ENCODE measurements around the gene FBXO15. TPM values are rescaled to one million over a fixed set of nuclear protein-coding genes. Genes with fewer than 3 reads are reported as not detected.

Gene FBXO15
- total RNA-seq, 4 donors from 2014 or later = not detected

- in situ Hi-C loops (cut with MboI; ENCODE audit: low sequenced_read_pairs in 4 of 4) = loop anchor here in 3 of 4 donors (5.0 to 10.0 kb wide), 4 partner anchors 152 to 365 kb away; partner anchors contain the start of gene CNDP2 (in 1 of the 3)
- H3K4me1 ChIP-seq = no peaks in the 10 kb centered on the region
- H3K36me3 ChIP-seq = no peaks in the 10 kb centered on the region
- H3K4me3 ChIP-seq = no peak overlapping the region
- no peaks in the 10 kb centered on the region for H3K9me3 ChIP-seq
- intact Hi-C loops (cut with DNase I; ENCODE audit: low total_unique reads) = no loop called here
- H3K27me3 ChIP-seq = peaks cover 0 to 12% (median 0%) of the 10 kb centered on the region in 3 donors
- TF ChIP-seq CTCF (IDR thresholded peaks at IDR 0.05 in 4 of 5, conservative IDR thresholded peaks at IDR 0.05 in 1 of 5) = no peak
- TF ChIP-seq POLR2A (IDR thresholded peaks at IDR 0.05) = no peak
- no peak for DNase-seq
- H3K27ac ChIP-seq = no peak overlapping the region
- no peak for ATAC-seq
Observed at GRCh38 chr18:74190086-74190485, 42.5 kb upstream of the FBXO15 start.

GRCh38 chr18:74186661-74187060 lies 39.0 kb upstream of the FBXO15 start:
- ATAC-seq (no peak), DNase-seq (no peak)
- in situ Hi-C loops (cut with MboI; ENCODE audit: low sequenced_read_pairs in 4 of 4) (loop anchor here in 1 of 4 donors (10.0 kb wide), 1 partner anchor 368 kb away; no protein-coding TSS in a partner anchor), intact Hi-C loops (cut with DNase I; ENCODE audit: low total_unique reads) (no loop called here)
- Histone ChIP-seq H3K4me3 (no peak overlapping the region), H3K4me1 (no peaks in the 10 kb centered on the region), H3K36me3 (no peaks in the 10 kb centered on the region), H3K9me3 (no peaks in the 10 kb centered on the region), H3K27me3 (peaks cover 7 to 19% (median 13%) of the 10 kb centered on the region in 3 donors), H3K27ac (no peak overlapping the region)
- no peak for TF ChIP-seq POLR2A (IDR thresholded peaks at IDR 0.05)
- TF ChIP-seq CTCF (IDR thresholded peaks at IDR 0.05 in 4 of 5, conservative IDR thresholded peaks at IDR 0.05 in 1 of 5) = no peak

GRCh38 chr18:74185860-74186259 lies 38.2 kb upstream of the FBXO15 start:
- in situ Hi-C loops (cut with MboI; ENCODE audit: low sequenced_read_pairs in 4 of 4) = loop anchor here in 1 of 4 donors (10.0 kb wide), 1 partner anchor 369 kb away; no protein-coding TSS in a partner anchor
- H3K36me3 ChIP-seq = no peaks in the 10 kb centered on the region
- no peak overlapping the region for H3K4me3 ChIP-seq
- DNase-seq (no peak), ATAC-seq (no peak)
- H3K9me3 ChIP-seq = no peaks in the 10 kb centered on the region
- intact Hi-C loops (cut with DNase I; ENCODE audit: low total_unique reads) = no loop called here
- TF ChIP-seq CTCF (IDR thresholded peaks at IDR 0.05 in 4 of 5, conservative IDR thresholded peaks at IDR 0.05 in 1 of 5) (no peak), POLR2A (IDR thresholded peaks at IDR 0.05) (no peak)
- H3K27ac ChIP-seq = no peak overlapping the region
- H3K4me1 ChIP-seq = no peaks in the 10 kb centered on the region
- peaks cover 7 to 13% (median 11%) of the 10 kb centered on the region in 3 donors for H3K27me3 ChIP-seq

GRCh38 chr18:74184875-74185274 lies 37.2 kb upstream of the FBXO15 start:
- Histone ChIP-seq H3K4me1 (no peaks in the 10 kb centered on the region), H3K36me3 (no peaks in the 10 kb centered on the region), H3K4me3 (no peak overlapping the region), H3K27ac (no peak overlapping the region), H3K9me3 (no peaks in the 10 kb centered on the region), H3K27me3 (peaks cover 7 to 13% (median 11%) of the 10 kb centered on the region in 3 donors)
- in situ Hi-C loops (cut with MboI; ENCODE audit: low sequenced_read_pairs in 4 of 4) = loop anchor here in 1 of 4 donors (10.0 kb wide), 1 partner anchor 370 kb away; no protein-coding TSS in a partner anchor
- DNase-seq = no peak
- no peak for TF ChIP-seq CTCF (IDR thresholded peaks at IDR 0.05 in 4 of 5, conservative IDR thresholded peaks at IDR 0.05 in 1 of 5)
- TF ChIP-seq POLR2A (IDR thresholded peaks at IDR 0.05) = no peak
- intact Hi-C loops (cut with DNase I; ENCODE audit: low total_unique reads) = no loop called here
- no peak for ATAC-seq

GRCh38 chr18:74183130-74183529 lies 35.5 kb upstream of the FBXO15 start:
- in situ Hi-C loops (cut with MboI; ENCODE audit: low sequenced_read_pairs in 4 of 4) = loop anchor here in 1 of 4 donors (10.0 kb wide), 1 partner anchor 372 kb away; no protein-coding TSS in a partner anchor

More at GRCh38 chr18:74183130-74183529, 35.5 kb upstream of the FBXO15 start:
- no peaks in the 10 kb centered on the region for H3K36me3 ChIP-seq
- DNase-seq (no peak), ATAC-seq (no peak)
- no peaks in the 10 kb centered on the region for H3K9me3 ChIP-seq
- TF ChIP-seq POLR2A (IDR thresholded peaks at IDR 0.05) (no peak), CTCF (IDR thresholded peaks at IDR 0.05 in 4 of 5, conservative IDR thresholded peaks at IDR 0.05 in 1 of 5) (no peak)
- peaks cover 7 to 13% (median 11%) of the 10 kb centered on the region in 3 donors for H3K27me3 ChIP-seq
- no peak overlapping the region for H3K27ac ChIP-seq
- no peaks in the 10 kb centered on the region for H3K4me1 ChIP-seq
- intact Hi-C loops (cut with DNase I; ENCODE audit: low total_unique reads) = no loop called here
- no peak overlapping the region for H3K4me3 ChIP-seq
